ENCODE measurements around the gene PLA2R1. TPM values are rescaled to one million over a fixed set of nuclear protein-coding genes. Genes with fewer than 3 reads are reported as not detected.
A peak's percentile ranks its signal among the peaks of the same experiment; 100 is the strongest.

PLA2R1 gene
- total RNA-seq, 1 experiment from 2014 or later, result 5.7 TPM

DNA sequence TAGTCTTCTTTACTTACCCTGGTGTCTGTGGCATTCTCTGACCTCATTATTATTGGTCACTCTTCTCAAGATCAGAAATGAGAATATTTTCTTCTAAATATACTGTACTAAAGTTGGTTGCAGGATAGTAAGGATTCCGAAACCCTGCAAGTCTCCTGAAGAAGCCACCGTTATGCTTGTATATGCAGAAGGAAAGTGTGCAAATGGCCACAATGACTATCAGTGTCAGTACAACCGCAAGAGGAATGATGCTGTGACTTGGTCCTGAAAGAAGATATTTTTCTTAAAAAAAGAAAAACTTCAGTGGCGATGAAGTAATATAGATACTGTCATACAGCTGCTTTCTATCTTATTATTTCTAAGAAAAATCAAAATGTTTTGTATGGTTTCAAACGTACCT, 120.7 kb downstream of the PLA2R1 start:
- in situ Hi-C loops (cut with HindIII; ENCODE audit: low pct_unique_long_range_greater_than_20kb, low sequenced_read_pairs) (no loop called here), intact Hi-C loops (cut with micrococcal nuclease; ENCODE audit: unreplicated experiment) (no loop called here)
- no peaks in the 10 kb centered on the region for H3K9me3 ChIP-seq (ENCODE audit: control insufficient read depth, insufficient read depth, low read depth, low read length)
- ChIA-PET CTCF (no interaction called here), POLR2A (no interaction called here)
- peaks cover 11% of the 10 kb centered on the region; the same call in 1 of the 2 replicates for H3K4me1 ChIP-seq (ENCODE audit: control insufficient read depth, insufficient read depth, low read length)
- ATAC-seq (no peak), DNase-seq (ENCODE audit: low read depth, low spot score) (no peak)
- no peaks in the 10 kb centered on the region for H3K36me3 ChIP-seq (ENCODE audit: control insufficient read depth, insufficient read depth, low read length)
- H3K4me3 ChIP-seq (ENCODE audit: low read depth in 2 of 2, low read length in 2 of 2), result no peak overlapping the region
- no peak overlapping the region for H3K27ac ChIP-seq (ENCODE audit: low read length)
- TF ChIP-seq, protein P1, sequence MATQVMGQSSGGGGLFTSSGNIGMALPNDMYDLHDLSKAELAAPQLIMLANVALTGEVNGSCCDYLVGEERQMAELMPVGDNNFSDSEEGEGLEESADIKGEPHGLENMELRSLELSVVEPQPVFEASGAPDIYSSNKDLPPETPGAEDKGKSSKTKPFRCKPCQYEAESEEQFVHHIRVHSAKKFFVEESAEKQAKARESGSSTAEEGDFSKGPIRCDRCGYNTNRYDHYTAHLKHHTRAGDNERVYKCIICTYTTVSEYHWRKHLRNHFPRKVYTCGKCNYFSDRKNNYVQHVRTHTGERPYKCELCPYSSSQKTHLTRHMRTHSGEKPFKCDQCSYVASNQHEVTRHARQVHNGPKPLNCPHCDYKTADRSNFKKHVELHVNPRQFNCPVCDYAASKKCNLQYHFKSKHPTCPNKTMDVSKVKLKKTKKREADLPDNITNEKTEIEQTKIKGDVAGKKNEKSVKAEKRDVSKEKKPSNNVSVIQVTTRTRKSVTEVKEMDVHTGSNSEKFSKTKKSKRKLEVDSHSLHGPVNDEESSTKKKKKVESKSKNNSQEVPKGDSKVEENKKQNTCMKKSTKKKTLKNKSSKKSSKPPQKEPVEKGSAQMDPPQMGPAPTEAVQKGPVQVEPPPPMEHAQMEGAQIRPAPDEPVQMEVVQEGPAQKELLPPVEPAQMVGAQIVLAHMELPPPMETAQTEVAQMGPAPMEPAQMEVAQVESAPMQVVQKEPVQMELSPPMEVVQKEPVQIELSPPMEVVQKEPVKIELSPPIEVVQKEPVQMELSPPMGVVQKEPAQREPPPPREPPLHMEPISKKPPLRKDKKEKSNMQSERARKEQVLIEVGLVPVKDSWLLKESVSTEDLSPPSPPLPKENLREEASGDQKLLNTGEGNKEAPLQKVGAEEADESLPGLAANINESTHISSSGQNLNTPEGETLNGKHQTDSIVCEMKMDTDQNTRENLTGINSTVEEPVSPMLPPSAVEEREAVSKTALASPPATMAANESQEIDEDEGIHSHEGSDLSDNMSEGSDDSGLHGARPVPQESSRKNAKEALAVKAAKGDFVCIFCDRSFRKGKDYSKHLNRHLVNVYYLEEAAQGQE (IDR thresholded peaks at IDR 0.05; ENCODE audit: insufficient read depth in 1 of 2, low read depth in 2 of 2, low read length in 1 of 2), result no peak
- TF ChIP-seq, protein P2, sequence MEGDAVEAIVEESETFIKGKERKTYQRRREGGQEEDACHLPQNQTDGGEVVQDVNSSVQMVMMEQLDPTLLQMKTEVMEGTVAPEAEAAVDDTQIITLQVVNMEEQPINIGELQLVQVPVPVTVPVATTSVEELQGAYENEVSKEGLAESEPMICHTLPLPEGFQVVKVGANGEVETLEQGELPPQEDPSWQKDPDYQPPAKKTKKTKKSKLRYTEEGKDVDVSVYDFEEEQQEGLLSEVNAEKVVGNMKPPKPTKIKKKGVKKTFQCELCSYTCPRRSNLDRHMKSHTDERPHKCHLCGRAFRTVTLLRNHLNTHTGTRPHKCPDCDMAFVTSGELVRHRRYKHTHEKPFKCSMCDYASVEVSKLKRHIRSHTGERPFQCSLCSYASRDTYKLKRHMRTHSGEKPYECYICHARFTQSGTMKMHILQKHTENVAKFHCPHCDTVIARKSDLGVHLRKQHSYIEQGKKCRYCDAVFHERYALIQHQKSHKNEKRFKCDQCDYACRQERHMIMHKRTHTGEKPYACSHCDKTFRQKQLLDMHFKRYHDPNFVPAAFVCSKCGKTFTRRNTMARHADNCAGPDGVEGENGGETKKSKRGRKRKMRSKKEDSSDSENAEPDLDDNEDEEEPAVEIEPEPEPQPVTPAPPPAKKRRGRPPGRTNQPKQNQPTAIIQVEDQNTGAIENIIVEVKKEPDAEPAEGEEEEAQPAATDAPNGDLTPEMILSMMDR (IDR thresholded peaks at IDR 0.05), result no peak
- TF ChIP-seq SIN3A (IDR thresholded peaks at IDR 0.05; ENCODE audit: borderline replicate concordance, insufficient read depth, low read depth, low read length) (no peak), TCF7L2 (IDR thresholded peaks at IDR 0.05; ENCODE audit: low read depth, low read length) (no peak), POLR2AphosphoS5 (IDR thresholded peaks at IDR 0.05; ENCODE audit: low read depth, low read length) (no peak)
- no TSS peak for BruUV-seq (replicated peaks)
- no peaks in the 10 kb centered on the region for H3K27me3 ChIP-seq (ENCODE audit: control insufficient read depth, insufficient read depth, low read length)

DNA sequence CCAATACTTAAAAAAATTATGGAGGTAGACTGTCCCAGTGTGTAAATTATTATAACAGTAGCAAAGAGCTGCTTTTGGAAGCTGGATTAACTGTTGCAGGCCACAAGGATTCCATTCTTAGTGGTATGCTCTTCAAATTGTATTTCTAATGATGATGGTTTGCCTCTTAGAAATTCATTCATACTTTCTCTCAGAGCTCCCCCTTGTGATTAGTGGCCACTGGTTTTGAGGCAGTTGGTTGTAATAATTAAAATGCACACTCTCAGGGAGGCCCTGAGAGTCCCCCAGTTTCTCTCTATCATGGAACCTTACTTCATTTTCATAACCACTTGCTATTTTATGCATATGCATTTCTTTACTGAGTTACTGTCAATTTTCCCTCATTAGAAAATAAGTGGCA, 122.5 kb downstream of the PLA2R1 start:
- no TSS peak for BruUV-seq (replicated peaks)
- no peak overlapping the region for H3K4me3 ChIP-seq (ENCODE audit: low read depth in 2 of 2, low read length in 2 of 2)
- H3K27me3 ChIP-seq (ENCODE audit: control insufficient read depth, insufficient read depth, low read length), result no peaks in the 10 kb centered on the region
- no peaks in the 10 kb centered on the region for H3K36me3 ChIP-seq (ENCODE audit: control insufficient read depth, insufficient read depth, low read length)
- DNase-seq (ENCODE audit: low read depth, low spot score) (no peak), ATAC-seq (peak; percentile 80)
- H3K9me3 ChIP-seq (ENCODE audit: control insufficient read depth, insufficient read depth, low read depth, low read length), result no peaks in the 10 kb centered on the region
- ChIA-PET POLR2A (no interaction called here), CTCF (no interaction called here)
- TF ChIP-seq TCF7L2 (IDR thresholded peaks at IDR 0.05; ENCODE audit: low read depth, low read length), result no peak
- TF ChIP-seq, protein P2 (IDR thresholded peaks at IDR 0.05), result peak; percentile 67; the same call in 1 of the 2 replicates
- no peak overlapping the region for H3K27ac ChIP-seq (ENCODE audit: low read length)
- in situ Hi-C loops (cut with HindIII; ENCODE audit: low pct_unique_long_range_greater_than_20kb, low sequenced_read_pairs) (no loop called here), intact Hi-C loops (cut with micrococcal nuclease; ENCODE audit: unreplicated experiment) (no loop called here)
- H3K4me1 ChIP-seq (ENCODE audit: control insufficient read depth, insufficient read depth, low read length), result 0 out of 2 replicates have a peak, but pooled peaks cover 2% of the 10 kb centered on the region

Measured in Panc1 (cell line).